ENCODE results near the gene ATP4A.

DNA sequence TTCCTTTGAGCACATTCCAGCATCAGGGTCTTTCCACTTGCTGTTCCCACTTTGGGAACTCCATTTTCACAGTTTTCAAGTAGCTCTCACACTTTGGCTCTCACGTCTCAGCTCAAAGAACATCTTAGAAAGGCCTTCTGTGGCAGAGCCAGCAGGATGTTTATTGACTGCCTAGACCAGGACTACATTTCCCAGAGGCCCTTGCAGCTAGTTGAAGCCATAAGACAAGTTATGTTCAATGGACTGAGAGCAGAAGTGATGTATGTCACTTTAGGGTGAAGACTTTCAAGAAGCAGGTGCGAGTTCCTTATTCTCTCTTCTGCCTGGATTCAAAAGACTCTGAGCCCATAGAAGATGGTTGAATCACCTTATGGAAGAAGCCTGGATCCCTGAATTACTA, 44.8 kb upstream of the ATP4A start:
- TF ChIP-seq POLR2A (IDR thresholded peaks at IDR 0.05), result no peak
- TF ChIP-seq, protein P1, sequence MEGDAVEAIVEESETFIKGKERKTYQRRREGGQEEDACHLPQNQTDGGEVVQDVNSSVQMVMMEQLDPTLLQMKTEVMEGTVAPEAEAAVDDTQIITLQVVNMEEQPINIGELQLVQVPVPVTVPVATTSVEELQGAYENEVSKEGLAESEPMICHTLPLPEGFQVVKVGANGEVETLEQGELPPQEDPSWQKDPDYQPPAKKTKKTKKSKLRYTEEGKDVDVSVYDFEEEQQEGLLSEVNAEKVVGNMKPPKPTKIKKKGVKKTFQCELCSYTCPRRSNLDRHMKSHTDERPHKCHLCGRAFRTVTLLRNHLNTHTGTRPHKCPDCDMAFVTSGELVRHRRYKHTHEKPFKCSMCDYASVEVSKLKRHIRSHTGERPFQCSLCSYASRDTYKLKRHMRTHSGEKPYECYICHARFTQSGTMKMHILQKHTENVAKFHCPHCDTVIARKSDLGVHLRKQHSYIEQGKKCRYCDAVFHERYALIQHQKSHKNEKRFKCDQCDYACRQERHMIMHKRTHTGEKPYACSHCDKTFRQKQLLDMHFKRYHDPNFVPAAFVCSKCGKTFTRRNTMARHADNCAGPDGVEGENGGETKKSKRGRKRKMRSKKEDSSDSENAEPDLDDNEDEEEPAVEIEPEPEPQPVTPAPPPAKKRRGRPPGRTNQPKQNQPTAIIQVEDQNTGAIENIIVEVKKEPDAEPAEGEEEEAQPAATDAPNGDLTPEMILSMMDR (IDR thresholded peaks at IDR 0.05 in 4 of 5, conservative IDR thresholded peaks at IDR 0.05 in 1 of 5), result no peak

Measured in gastrocnemius medialis (tissue), 4 donors.